Measurements from ENCODE around the gene PSIP1. TPM values are rescaled to one million over a fixed set of nuclear protein-coding genes. Genes with fewer than 3 reads are reported as not detected.

The PSIP1 gene
- total and polyA plus RNA-seq, 8 donors, result 32.7 to 211 (median 168) TPM

GRCh38 chr9:15525958-15526357, 15.2 kb upstream of the PSIP1 start:
- TF ChIP-seq CTCF (IDR thresholded peaks at IDR 0.05), result no peak
- no peak for ATAC-seq
- DNase-seq, result no peak
- Histone ChIP-seq H3K36me3 (no peaks in the 10 kb centered on the region), H3K4me3 (no peak overlapping the region), H3K27me3 (no peaks in the 10 kb centered on the region), H3K4me1 (no peaks in the 10 kb centered on the region), H3K9me3 (no peaks in the 10 kb centered on the region), H3K27ac (no peak overlapping the region)
- intact Hi-C loops (cut with DNase I), result no loop called here

GRCh38 chr9:15524845-15525455, 14.2 kb upstream of the PSIP1 start:
- Histone ChIP-seq H3K27me3 (no peaks in the 10 kb centered on the region), H3K4me3 (no peak overlapping the region), H3K4me1 (no peaks in the 10 kb centered on the region), H3K9me3 (no peaks in the 10 kb centered on the region), H3K36me3 (no peaks in the 10 kb centered on the region), H3K27ac (no peak overlapping the region)
- ATAC-seq (no peak), DNase-seq (no peak)
- no peak for TF ChIP-seq CTCF (IDR thresholded peaks at IDR 0.05)
- intact Hi-C loops (cut with DNase I), result no loop called here

- ATAC-seq (no peak), DNase-seq (no peak)
- no peak for TF ChIP-seq CTCF (IDR thresholded peaks at IDR 0.05)
- H3K36me3 ChIP-seq, result no peaks in the 10 kb centered on the region
- H3K27me3 ChIP-seq, result no peaks in the 10 kb centered on the region
- no peak overlapping the region for H3K27ac ChIP-seq
- no peak overlapping the region for H3K4me3 ChIP-seq
- H3K9me3 ChIP-seq, result no peaks in the 10 kb centered on the region
- intact Hi-C loops (cut with DNase I), result no loop called here
- H3K4me1 ChIP-seq, result no peaks in the 10 kb centered on the region
Observed at GRCh38 chr9:15522130-15522755, 11.5 kb upstream of the PSIP1 start.

- no peaks in the 10 kb centered on the region for H3K4me1 ChIP-seq
- intact Hi-C loops (cut with DNase I), result no loop called here
- no peaks in the 10 kb centered on the region for H3K36me3 ChIP-seq
- ATAC-seq, result no peak
- no peak overlapping the region for H3K4me3 ChIP-seq
- no peaks in the 10 kb centered on the region for H3K27me3 ChIP-seq
- no peaks in the 10 kb centered on the region for H3K9me3 ChIP-seq
- TF ChIP-seq CTCF (IDR thresholded peaks at IDR 0.05), result no peak
- no peak overlapping the region for H3K27ac ChIP-seq
- no peak for DNase-seq
Observed at GRCh38 chr9:15521254-15521653, 10.5 kb upstream of the PSIP1 start.

- TF ChIP-seq CTCF (IDR thresholded peaks at IDR 0.05), result no peak
- ATAC-seq (no peak), DNase-seq (no peak)
- Histone ChIP-seq H3K27me3 (no peaks in the 10 kb centered on the region), H3K4me1 (no peaks in the 10 kb centered on the region), H3K27ac (no peak overlapping the region), H3K4me3 (no peak overlapping the region), H3K36me3 (no peaks in the 10 kb centered on the region), H3K9me3 (no peaks in the 10 kb centered on the region)
- intact Hi-C loops (cut with DNase I), result no loop called here
Observed at GRCh38 chr9:15519831-15520230, 9.1 kb upstream of the PSIP1 start.
